Liver (tissue), 9 donors: ENCODE data around the gene RUNDC3A. TPM values are rescaled to one million over a fixed set of nuclear protein-coding genes. Genes with fewer than 3 reads are reported as not detected.

Experiments
- DNase-seq: peaks from one replicate; pipeline ENCODE4 v3.0.0-alpha.2; 2017; ENCODE audit warnings: low spot score
- H3K27ac ChIP-seq, 2 donors: one replicate each; pipeline ENCODE4 v1.7.0; 2013; ENCODE audit warnings: inconsistent platforms in 2 of 2, low read length in 2 of 2, control low read depth in 1 of 2, low read depth in 1 of 2, mild to moderate bottlenecking in 1 of 2
- H3K27me3 ChIP-seq, 4 donors: one replicate each; pipeline versions ENCODE4 v1.6.1 to v1.7.0; 2013; ENCODE audit warnings: low read length in 3 of 4, inconsistent platforms in 1 of 4, mild to moderate bottlenecking in 1 of 4, moderate library complexity in 1 of 4; ENCODE audit not compliant: control insufficient read depth in 4 of 4, insufficient read depth in 4 of 4
- H3K36me3 ChIP-seq, 4 donors: one replicate each; pipeline versions ENCODE4 v1.6.1 to v1.7.0; 2013; ENCODE audit warnings: low read length in 3 of 4, mild to moderate bottlenecking in 3 of 4, low read depth in 1 of 4, moderate library complexity in 1 of 4; ENCODE audit not compliant: control insufficient read depth in 4 of 4, insufficient read depth in 3 of 4
- H3K4me1 ChIP-seq, 4 donors: one replicate each; pipeline versions ENCODE4 v1.6.1 to v1.7.0; 2013; ENCODE audit warnings: low read length in 3 of 4, mild to moderate bottlenecking in 3 of 4, moderate library complexity in 1 of 4; ENCODE audit not compliant: control insufficient read depth in 4 of 4, insufficient read depth in 4 of 4
- H3K4me3 ChIP-seq, 3 donors: one replicate each; pipeline versions ENCODE4 v1.6.1 to v1.7.0; 2013; ENCODE audit warnings: low read length in 3 of 3, control low read depth in 1 of 3, low read depth in 1 of 3, mild to moderate bottlenecking in 1 of 3
- H3K9ac ChIP-seq, 2 donors: one replicate each; pipeline ENCODE4 v1.7.0; 2013; ENCODE audit warnings: low read length in 2 of 2, mild to moderate bottlenecking in 2 of 2, moderate library complexity in 2 of 2, control low read depth in 1 of 2, low read depth in 1 of 2
- H3K9me3 ChIP-seq, 4 donors: one replicate each; pipeline versions ENCODE4 v1.6.1 to v1.7.0; 2013; ENCODE audit warnings: low read length in 3 of 4; ENCODE audit not compliant: control insufficient read depth in 4 of 4
- EGR1 ChIP-seq, 2 donors: IDR thresholded peaks; 2 replicates each; pipeline ENCODE4 v1.6.1; 2016 to 2018; ENCODE audit warnings: antibody characterized with exemption in 2 of 2, low read depth in 2 of 2
- FOXA1 ChIP-seq: IDR thresholded peaks from 2 replicates; pipeline ENCODE4 v1.6.1; 2016; ENCODE audit warnings: antibody characterized with exemption
- FOXA2 ChIP-seq: IDR thresholded peaks from 2 replicates; pipeline ENCODE4 v1.6.1; 2016; ENCODE audit warnings: antibody characterized with exemption
- GABPA ChIP-seq, 2 donors: IDR thresholded peaks in 1 of 2; conservative IDR thresholded peaks in 1 of 2; 2 replicates each; pipeline ENCODE4 v1.6.1; 2016; ENCODE audit warnings: antibody characterized with exemption in 2 of 2, mild to moderate bottlenecking in 1 of 2, moderate library complexity in 1 of 2
- HNF4A ChIP-seq, 2 donors: conservative IDR thresholded peaks; 2 replicates each; pipeline ENCODE4 v1.6.1; 2016; ENCODE audit warnings: antibody characterized with exemption in 2 of 2, mild to moderate bottlenecking in 2 of 2
- JUND ChIP-seq, 2 donors: IDR thresholded peaks; 2 replicates each; pipeline ENCODE4 v1.6.1; 2016; ENCODE audit warnings: antibody characterized with exemption in 2 of 2
- NR2F2 ChIP-seq: IDR thresholded peaks from 2 replicates; pipeline ENCODE4 v1.6.1; 2016; ENCODE audit warnings: antibody characterized with exemption
- TAF1 ChIP-seq: conservative IDR thresholded peaks from 2 replicates; pipeline ENCODE4 v1.6.1; 2016; ENCODE audit warnings: antibody characterized with exemption, mild to moderate bottlenecking
- YY1 ChIP-seq: IDR thresholded peaks from 2 replicates; pipeline ENCODE4 v1.6.1; 2016; ENCODE audit warnings: antibody characterized with exemption, mild to moderate bottlenecking
- ZBTB33 ChIP-seq: IDR thresholded peaks from 2 replicates; pipeline ENCODE4 v1.6.1; 2016; ENCODE audit warnings: antibody characterized with exemption
- WGBS: extraction: QIAGEN DNeasy Blood & Tissue Kit; methylation state at CpG from one replicate; pipeline ENCODE4 v1.1.7; 2013; 5-methylcytosine and 5-hydroxymethylcytosine counted together
- polyA plus RNA-seq, 2 donors: library from polyadenylated mRNA; stranded (reverse) in 1 of 2; unstranded in 1 of 2; fragments of 200-250 nt in 1 of 2; fragments of >200 nt in 1 of 2; fragmentation: Nextera tagmentation in 1 of 2; extraction: Ambion mirVana in 1 of 2; gene quantifications; one replicate each; pipeline versions ENCODE4 v1.2.1 to v1.2.3, GENCODE V29; 2013 to 2015
- total RNA-seq, 2 donors: library from RNA; depleted of rRNA; stranded (reverse); fragments of >200 nt; gene quantifications; one replicate each; pipeline ENCODE4 v1.2.3, GENCODE V29; 2014
- TF ChIP-seq, protein P1 (sequence below): IDR thresholded peaks from 2 replicates; pipeline ENCODE4 v1.6.1; 2016; ENCODE audit warnings: antibody characterized with exemption, mild to moderate bottlenecking
- TF ChIP-seq, protein P2 (sequence below): IDR thresholded peaks from 2 replicates; pipeline ENCODE4 v1.6.1; 2016; ENCODE audit warnings: antibody characterized with exemption
- TF ChIP-seq, protein P3 (sequence below): fragments of 150-350 bp; IDR thresholded peaks from 2 replicates; pipeline ENCODE4 v1.5.1; 2017; ENCODE audit warnings: improper control_type of control experiment, low read depth, low read length; ENCODE audit not compliant: missing input control
- TF ChIP-seq, protein P4 (sequence below): IDR thresholded peaks from 2 replicates; pipeline ENCODE4 v1.6.1; 2016; ENCODE audit warnings: antibody characterized with exemption
- donor health status: healthy.
- donor health status: healthy.
- donor health status: healthy.
- donor health status: healthy.
- donor health status: healthy.

Gene RUNDC3A
- total and polyA plus RNA-seq, 4 donors = 0.05 to 17.0 (median 0.06) TPM; not detected in 1

- WGBS = 83% methylated on average over 5 of the region's 5 CpGs
- no peaks in the 10 kb centered on the region for H3K36me3 ChIP-seq
- no peak for DNase-seq
Measured at GRCh38 chr17:44333371-44333770, 25.0 kb downstream of the RUNDC3A start.

DNA sequence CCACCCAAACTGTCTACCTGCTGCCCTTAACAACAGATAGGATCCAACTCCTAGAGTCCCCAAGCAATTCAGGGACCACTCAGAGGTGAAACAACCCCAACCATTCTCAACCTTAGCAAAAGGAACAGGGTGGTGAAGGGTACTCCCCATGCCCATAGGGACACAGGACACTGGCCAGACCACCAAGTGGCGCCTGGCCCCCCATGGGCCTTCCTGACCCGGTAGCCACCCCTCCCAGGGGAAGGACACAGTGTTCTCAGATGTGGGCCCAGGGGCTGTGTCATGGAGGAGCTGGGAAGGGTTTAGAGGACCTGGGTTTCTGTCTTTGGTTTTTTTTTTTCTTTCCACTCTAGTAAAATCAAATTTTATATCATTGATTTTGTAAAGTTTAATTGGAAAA is 25.9 kb downstream of the RUNDC3A start:
- WGBS = 79% methylated on average over 2 of the region's 2 CpGs
- Histone ChIP-seq H3K4me1 (peaks cover 0 to 10% (median 4%) of the 10 kb centered on the region in 4 donors), H3K4me3 (no peak overlapping the region), H3K27ac (no peak overlapping the region), H3K9ac (no peak overlapping the region), H3K9me3 (no peaks in the 10 kb centered on the region), H3K27me3 (no peaks in the 10 kb centered on the region), H3K36me3 (no peaks in the 10 kb centered on the region)
- DNase-seq = no peak
- TF ChIP-seq ZBTB33 (no peak), NR2F2 (no peak), EGR1 (IDR thresholded peaks at IDR 0.05; ENCODE audit: low read depth in 2 of 2) (no peak), YY1 (no peak), FOXA2 (no peak), JUND (IDR thresholded peaks at IDR 0.05) (no peak)
- TF ChIP-seq, protein P1, sequence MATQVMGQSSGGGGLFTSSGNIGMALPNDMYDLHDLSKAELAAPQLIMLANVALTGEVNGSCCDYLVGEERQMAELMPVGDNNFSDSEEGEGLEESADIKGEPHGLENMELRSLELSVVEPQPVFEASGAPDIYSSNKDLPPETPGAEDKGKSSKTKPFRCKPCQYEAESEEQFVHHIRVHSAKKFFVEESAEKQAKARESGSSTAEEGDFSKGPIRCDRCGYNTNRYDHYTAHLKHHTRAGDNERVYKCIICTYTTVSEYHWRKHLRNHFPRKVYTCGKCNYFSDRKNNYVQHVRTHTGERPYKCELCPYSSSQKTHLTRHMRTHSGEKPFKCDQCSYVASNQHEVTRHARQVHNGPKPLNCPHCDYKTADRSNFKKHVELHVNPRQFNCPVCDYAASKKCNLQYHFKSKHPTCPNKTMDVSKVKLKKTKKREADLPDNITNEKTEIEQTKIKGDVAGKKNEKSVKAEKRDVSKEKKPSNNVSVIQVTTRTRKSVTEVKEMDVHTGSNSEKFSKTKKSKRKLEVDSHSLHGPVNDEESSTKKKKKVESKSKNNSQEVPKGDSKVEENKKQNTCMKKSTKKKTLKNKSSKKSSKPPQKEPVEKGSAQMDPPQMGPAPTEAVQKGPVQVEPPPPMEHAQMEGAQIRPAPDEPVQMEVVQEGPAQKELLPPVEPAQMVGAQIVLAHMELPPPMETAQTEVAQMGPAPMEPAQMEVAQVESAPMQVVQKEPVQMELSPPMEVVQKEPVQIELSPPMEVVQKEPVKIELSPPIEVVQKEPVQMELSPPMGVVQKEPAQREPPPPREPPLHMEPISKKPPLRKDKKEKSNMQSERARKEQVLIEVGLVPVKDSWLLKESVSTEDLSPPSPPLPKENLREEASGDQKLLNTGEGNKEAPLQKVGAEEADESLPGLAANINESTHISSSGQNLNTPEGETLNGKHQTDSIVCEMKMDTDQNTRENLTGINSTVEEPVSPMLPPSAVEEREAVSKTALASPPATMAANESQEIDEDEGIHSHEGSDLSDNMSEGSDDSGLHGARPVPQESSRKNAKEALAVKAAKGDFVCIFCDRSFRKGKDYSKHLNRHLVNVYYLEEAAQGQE = no peak

More at GRCh38 chr17:44333371-44333770, 25.0 kb downstream of the RUNDC3A start:
- Histone ChIP-seq H3K27me3 (no peaks in the 10 kb centered on the region), H3K9ac (no peak overlapping the region), H3K4me1 (peaks cover 0 to 10% (median 4%) of the 10 kb centered on the region in 4 donors), H3K9me3 (no peaks in the 10 kb centered on the region), H3K27ac (no peak overlapping the region), H3K4me3 (no peak overlapping the region)
- no peak for TF ChIP-seq NR2F2
- no peak for TF ChIP-seq YY1
- no peak for TF ChIP-seq HNF4A (conservative IDR thresholded peaks at IDR 0.05)
- TF ChIP-seq EGR1 (IDR thresholded peaks at IDR 0.05; ENCODE audit: low read depth in 2 of 2) = no peak
- TF ChIP-seq TAF1 = no peak
- TF ChIP-seq FOXA1 = no peak
- TF ChIP-seq, protein P2, sequence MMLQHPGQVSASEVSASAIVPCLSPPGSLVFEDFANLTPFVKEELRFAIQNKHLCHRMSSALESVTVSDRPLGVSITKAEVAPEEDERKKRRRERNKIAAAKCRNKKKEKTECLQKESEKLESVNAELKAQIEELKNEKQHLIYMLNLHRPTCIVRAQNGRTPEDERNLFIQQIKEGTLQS = no peak
- TF ChIP-seq, protein P1 = no peak
- TF ChIP-seq, protein P3, sequence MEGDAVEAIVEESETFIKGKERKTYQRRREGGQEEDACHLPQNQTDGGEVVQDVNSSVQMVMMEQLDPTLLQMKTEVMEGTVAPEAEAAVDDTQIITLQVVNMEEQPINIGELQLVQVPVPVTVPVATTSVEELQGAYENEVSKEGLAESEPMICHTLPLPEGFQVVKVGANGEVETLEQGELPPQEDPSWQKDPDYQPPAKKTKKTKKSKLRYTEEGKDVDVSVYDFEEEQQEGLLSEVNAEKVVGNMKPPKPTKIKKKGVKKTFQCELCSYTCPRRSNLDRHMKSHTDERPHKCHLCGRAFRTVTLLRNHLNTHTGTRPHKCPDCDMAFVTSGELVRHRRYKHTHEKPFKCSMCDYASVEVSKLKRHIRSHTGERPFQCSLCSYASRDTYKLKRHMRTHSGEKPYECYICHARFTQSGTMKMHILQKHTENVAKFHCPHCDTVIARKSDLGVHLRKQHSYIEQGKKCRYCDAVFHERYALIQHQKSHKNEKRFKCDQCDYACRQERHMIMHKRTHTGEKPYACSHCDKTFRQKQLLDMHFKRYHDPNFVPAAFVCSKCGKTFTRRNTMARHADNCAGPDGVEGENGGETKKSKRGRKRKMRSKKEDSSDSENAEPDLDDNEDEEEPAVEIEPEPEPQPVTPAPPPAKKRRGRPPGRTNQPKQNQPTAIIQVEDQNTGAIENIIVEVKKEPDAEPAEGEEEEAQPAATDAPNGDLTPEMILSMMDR = no peak
- no peak for TF ChIP-seq GABPA (IDR thresholded peaks at IDR 0.05 in 1 of 2, conservative IDR thresholded peaks at IDR 0.05 in 1 of 2)
- TF ChIP-seq JUND (IDR thresholded peaks at IDR 0.05) = no peak
- TF ChIP-seq, protein P4, sequence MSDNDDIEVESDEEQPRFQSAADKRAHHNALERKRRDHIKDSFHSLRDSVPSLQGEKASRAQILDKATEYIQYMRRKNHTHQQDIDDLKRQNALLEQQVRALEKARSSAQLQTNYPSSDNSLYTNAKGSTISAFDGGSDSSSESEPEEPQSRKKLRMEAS = no peak
- TF ChIP-seq FOXA2 = no peak
